GM19328 (cell line): ENCODE measurements around the gene CD7.

Source experiments
- ATAC-seq: cut with Tn5 transposase; IDR thresholded peaks from one replicate; pipeline ENCODE4 v1.9.1; 2021; ENCODE audit warnings: mild to moderate bottlenecking, moderate library complexity; ENCODE audit not compliant: unreplicated experiment

The CD7 gene

GRCh38 chr17:82300228-82300627, 17.2 kb downstream of the CD7 start:
- no peak for ATAC-seq

DNA sequence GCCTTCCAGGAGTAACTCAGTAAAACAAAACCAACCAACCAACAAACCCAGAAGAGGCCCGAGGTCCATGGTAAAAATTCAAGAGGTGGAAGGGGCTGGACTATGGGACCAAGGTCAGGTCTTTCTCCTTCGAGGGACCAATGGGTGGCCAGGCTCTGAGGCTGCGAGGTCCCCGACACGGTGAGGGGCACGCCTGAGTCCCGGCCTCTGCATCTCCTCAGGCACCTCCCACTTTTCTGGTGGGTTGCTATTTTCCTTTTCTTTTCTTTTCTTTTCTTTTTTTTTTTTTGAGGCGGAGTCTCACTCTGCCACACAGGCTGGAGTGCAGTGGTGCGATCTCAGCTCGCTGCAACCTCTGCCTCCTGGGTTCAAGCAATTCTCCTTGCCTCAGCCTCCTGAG, 18.0 kb downstream of the CD7 start:
- ATAC-seq: no peak

DNA sequence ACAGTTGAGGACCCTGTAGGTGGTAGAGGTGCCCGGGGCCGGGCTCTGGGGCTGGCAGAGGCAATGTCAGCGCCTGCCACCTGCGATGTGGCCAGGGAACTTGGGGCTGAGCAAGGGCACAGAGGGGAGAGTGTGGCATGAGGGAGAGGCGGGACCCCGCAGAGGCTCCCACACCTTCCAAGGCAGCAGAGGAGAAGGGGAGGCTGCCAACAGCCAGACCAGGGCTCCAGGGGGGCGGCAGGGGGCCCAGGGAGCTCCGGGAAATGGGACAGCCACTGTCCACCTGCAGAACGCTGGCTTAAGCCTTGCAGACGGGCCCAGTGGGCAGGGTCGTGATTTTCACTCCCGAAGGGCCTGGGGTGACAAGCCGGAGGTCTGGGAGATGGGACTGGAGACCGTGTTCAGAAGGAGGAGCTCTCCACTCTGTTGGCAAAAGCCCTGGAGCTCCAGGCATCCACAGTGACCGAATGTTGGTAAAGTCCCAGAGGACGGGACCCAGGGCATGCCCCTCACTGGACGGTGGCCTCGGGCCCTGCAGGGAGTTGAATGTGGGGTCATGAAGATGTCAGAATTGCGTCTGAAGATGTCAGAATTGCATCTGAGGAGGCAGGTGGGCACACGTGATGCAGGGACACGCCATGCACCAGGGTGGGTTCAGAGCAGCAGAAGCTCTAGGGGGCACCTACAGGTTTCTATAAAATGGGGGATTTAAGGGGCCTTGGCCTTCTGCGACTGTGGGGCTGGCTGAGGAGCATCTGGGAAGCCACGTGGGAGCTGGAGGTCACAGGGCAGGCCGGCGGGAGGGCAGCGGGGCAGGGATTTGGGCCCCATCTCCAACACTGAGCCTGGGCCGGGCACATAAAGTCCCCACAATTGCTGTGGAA, 18.6 kb downstream of the CD7 start:
- no peak for ATAC-seq

- peak; percentile 52 for ATAC-seq
Observed at GRCh38 chr17:82297714-82298537, 19.5 kb downstream of the CD7 start.

DNA sequence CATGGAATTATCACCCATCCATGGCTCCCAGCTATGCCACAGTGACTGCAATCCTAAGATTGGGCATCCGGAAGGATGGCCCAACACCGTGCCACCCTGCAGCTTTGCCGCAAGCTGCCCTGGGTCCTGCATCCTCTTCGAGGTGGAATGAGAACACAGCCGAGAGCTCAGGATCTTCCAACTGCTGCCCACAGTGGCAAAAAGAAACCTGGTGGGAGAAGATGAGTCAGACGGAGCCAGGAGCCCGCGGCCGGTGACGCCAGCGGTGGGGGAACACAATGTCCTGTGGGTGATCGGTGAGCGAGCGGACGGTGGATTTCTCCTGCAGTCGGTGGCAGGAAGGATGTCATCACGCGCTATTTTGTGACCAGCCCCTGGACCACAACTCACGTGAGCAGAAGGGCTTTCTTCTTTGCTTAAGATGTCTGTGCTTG, 20.1 kb downstream of the CD7 start:
- no peak for ATAC-seq

- no peak for ATAC-seq
Observed at GRCh38 chr17:82296511-82297279, 20.7 kb downstream of the CD7 start.

- ATAC-seq: no peak
Observed at GRCh38 chr17:82295472-82295814, 22.0 kb downstream of the CD7 start.

GRCh38 chr17:82294064-82294773, 23.2 kb downstream of the CD7 start:
- no peak for ATAC-seq

GRCh38 chr17:82292251-82293154, 24.9 kb downstream of the CD7 start:
- ATAC-seq: peak; percentile 97

DNA sequence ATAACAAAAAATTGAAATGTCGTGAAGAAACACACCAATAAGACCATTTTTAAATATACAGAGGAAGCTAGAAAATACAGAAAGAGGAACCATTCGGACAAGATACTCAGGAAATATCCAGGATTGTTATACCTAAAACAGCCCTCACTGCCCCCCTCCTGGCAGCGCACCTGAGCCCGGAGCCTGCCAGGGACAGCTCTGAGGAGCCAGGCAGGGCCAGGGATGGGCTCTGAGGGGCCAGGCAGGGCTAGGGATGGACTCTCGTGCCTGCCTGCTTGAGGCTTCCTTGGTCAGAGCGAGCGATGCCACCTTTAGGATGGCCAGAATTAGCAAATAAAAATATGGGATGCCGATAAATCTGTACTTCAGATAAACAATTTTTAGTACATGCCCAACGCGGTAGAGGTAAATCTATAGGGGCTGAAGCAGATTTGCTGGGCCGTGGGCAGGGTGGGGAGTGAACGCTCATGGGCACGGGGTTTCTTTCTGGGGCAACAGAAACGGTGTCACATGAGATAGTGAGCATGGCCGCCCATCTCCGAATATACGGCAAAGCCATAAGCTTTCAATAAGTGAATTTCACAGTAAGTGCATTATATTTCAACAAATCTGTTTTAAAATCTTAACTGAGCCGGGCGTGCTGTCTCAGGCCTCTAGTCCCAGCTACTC, 25.7 kb downstream of the CD7 start:
- no peak for ATAC-seq

DNA sequence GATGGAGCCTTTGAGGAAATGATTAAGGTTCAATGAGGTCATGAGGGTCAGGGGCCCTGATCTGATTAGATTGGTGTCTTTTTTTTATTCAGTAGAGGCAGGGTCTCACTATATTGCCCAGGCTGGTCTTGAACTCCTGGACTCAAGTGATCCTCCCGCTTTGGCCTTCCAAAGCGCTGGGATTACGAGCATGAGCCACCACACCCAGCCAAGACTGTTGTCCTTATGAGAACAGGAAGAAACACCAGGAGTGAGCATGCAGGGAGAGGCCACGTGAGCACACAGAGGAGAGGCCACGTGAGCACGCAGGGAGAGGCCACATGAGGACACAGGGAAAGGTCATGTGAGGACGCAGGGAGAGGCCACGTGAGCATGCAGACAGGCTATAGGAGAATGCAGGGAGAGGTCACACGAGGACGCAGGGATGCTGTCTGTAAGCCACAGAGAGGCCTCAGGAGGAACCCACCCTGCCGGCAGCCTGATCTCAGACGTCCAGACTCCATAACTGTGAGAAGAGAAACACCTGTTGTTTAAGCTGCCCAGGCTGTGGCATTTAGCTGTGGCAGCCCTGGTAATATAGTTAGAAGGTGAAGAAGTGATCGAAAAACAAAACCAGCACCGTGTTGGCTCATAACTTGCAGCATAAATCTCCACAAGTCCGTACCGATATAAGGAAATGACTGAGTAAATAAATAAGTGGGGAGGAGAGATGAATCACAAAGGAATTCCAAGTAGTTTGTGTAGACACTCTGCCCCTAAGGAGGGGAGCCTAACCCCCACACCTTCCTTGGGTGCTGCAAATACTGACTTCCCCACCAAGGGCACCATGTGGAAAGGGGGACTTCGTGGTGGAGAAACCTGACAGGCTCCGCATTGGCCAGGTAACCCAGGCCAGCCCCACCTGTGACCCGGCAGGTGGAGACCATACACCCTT, 29.3 kb downstream of the CD7 start:
- no peak for ATAC-seq

DNA sequence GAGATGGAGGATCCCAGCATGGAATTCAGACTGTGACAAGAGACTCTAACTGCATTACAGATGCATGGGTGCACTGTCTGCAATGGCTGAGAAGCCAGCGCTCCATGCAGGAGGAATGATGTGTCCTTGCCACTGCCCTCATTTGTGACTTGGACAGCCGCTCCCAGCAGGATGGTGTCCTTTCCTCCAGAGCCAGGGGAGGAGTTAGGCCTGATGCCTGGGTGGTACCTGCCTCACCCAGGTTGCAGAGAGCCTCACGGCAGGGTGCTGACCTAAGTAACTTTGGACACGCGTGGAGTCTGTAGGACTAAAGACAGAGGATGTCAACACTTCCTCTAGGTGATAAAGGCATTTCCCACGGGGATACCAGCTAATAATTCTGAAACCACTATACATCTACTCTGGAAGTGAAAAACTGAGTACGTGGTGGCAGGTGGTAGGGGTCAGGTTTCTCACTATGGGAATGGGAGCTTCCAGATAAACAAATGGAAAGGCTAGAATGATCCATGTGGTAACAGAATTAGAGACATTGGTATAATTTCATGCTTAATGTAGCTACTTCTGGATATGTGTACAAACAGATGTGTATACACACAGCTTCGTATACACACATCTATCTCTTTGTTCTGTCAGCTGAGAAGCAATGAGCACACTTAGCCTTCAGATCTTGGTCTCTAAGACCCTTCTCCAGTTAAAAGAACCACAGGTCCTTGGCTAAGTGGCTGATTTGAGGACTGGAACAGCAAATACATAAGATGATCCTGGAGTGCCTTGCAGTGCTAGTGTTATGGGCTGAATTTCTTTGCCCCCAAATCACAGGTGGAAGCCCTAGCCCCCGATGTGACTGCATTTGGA, 30.2 kb downstream of the CD7 start:
- no peak for ATAC-seq

DNA sequence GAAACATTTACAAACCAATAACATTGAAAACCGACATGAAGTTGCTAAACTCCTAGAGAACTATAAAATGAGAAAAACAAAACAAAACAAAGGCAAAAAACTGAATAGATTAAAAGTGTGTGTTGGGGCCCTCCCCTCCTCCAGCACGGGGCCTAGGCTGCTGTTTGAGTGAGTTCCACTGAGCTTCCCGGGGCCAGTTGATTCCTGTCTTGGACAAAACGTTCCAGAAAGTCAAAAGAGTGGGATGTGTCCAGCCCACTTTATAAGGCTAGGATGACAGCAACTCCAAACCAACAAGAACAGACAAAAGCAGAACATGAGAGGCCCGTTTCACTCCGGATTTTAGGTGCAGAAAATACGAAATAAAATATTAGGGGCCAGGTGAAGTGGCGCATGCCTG, 32.3 kb downstream of the CD7 start:
- no peak for ATAC-seq

DNA sequence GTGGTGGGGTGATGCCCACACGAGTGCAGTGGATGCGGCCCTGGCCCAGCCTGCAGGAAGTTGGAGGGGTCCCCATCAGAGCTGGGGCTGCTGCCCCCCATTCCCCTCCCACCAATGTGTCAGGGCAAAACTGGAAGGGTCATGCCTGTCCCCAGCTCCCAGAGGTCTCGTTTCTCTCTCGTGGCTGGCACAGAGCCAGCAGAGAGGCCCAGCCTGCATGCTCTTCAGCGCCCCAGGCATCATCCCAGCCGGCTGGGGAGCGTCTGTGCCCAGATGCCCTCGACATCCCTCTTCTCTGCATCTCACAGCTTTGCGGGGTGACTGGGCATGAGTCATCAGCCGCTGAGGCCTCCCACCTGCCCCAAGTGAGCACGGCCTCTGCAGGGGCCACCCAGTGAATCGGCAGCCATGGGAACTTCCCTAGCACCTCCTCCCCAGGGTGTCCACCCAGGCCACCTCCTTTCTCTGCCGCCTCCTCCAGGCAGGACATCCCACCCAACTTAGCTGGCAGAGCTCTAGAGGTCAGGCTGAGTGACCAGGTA, 34.1 kb downstream of the CD7 start:
- no peak for ATAC-seq

GRCh38 chr17:82282239-82283207, 34.9 kb downstream of the CD7 start:
- ATAC-seq: no peak
